HL-60 (cell line): Measurements from ENCODE around the gene HMCN1.

Experiments used
- POLR2AphosphoS5 ChIP-seq: IDR thresholded peaks from 2 replicates; pipeline ENCODE4 v1.6.1; 2012; ENCODE audit warnings: low read depth
- TF ChIP-seq, protein P1 (sequence below): IDR thresholded peaks from 2 replicates; pipeline ENCODE4 v1.6.1; 2012; ENCODE audit warnings: low read depth; ENCODE audit not compliant: insufficient replicate concordance
- TF ChIP-seq, protein P2 (sequence below): IDR thresholded peaks from one replicate; pipeline ENCODE4 v1.5.1; 2011; ENCODE audit warnings: low read length, control low read depth, inconsistent platforms; ENCODE audit not compliant: insufficient read depth

DNA sequence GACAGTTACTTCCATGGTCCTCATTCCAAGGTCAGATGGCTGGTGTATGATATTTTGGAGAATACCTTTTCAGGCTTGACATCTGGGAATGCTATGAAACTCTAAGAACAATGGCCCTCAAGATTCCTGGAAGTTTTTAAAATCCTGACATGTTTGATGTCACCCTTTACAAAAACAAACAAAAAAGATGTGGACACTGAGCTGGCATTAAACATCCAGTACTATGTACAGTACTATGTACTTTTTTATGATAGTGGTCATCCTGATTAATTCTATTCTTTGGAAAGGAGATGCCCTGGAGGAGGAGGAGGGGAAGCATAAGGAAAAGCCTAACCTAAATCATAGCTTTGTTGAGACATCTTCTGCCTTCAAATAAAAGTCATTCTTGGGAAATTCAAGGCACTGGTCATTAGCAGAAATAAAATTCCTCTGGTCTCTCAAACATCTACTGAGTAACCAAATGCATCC lies 235.4 kb downstream of the HMCN1 start:
- TF ChIP-seq, protein P1, sequence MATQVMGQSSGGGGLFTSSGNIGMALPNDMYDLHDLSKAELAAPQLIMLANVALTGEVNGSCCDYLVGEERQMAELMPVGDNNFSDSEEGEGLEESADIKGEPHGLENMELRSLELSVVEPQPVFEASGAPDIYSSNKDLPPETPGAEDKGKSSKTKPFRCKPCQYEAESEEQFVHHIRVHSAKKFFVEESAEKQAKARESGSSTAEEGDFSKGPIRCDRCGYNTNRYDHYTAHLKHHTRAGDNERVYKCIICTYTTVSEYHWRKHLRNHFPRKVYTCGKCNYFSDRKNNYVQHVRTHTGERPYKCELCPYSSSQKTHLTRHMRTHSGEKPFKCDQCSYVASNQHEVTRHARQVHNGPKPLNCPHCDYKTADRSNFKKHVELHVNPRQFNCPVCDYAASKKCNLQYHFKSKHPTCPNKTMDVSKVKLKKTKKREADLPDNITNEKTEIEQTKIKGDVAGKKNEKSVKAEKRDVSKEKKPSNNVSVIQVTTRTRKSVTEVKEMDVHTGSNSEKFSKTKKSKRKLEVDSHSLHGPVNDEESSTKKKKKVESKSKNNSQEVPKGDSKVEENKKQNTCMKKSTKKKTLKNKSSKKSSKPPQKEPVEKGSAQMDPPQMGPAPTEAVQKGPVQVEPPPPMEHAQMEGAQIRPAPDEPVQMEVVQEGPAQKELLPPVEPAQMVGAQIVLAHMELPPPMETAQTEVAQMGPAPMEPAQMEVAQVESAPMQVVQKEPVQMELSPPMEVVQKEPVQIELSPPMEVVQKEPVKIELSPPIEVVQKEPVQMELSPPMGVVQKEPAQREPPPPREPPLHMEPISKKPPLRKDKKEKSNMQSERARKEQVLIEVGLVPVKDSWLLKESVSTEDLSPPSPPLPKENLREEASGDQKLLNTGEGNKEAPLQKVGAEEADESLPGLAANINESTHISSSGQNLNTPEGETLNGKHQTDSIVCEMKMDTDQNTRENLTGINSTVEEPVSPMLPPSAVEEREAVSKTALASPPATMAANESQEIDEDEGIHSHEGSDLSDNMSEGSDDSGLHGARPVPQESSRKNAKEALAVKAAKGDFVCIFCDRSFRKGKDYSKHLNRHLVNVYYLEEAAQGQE = no peak
- TF ChIP-seq, protein P2, sequence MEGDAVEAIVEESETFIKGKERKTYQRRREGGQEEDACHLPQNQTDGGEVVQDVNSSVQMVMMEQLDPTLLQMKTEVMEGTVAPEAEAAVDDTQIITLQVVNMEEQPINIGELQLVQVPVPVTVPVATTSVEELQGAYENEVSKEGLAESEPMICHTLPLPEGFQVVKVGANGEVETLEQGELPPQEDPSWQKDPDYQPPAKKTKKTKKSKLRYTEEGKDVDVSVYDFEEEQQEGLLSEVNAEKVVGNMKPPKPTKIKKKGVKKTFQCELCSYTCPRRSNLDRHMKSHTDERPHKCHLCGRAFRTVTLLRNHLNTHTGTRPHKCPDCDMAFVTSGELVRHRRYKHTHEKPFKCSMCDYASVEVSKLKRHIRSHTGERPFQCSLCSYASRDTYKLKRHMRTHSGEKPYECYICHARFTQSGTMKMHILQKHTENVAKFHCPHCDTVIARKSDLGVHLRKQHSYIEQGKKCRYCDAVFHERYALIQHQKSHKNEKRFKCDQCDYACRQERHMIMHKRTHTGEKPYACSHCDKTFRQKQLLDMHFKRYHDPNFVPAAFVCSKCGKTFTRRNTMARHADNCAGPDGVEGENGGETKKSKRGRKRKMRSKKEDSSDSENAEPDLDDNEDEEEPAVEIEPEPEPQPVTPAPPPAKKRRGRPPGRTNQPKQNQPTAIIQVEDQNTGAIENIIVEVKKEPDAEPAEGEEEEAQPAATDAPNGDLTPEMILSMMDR = no peak
- no peak for TF ChIP-seq POLR2AphosphoS5
